ENCODE measurements around the gene STAT1.

DNA sequence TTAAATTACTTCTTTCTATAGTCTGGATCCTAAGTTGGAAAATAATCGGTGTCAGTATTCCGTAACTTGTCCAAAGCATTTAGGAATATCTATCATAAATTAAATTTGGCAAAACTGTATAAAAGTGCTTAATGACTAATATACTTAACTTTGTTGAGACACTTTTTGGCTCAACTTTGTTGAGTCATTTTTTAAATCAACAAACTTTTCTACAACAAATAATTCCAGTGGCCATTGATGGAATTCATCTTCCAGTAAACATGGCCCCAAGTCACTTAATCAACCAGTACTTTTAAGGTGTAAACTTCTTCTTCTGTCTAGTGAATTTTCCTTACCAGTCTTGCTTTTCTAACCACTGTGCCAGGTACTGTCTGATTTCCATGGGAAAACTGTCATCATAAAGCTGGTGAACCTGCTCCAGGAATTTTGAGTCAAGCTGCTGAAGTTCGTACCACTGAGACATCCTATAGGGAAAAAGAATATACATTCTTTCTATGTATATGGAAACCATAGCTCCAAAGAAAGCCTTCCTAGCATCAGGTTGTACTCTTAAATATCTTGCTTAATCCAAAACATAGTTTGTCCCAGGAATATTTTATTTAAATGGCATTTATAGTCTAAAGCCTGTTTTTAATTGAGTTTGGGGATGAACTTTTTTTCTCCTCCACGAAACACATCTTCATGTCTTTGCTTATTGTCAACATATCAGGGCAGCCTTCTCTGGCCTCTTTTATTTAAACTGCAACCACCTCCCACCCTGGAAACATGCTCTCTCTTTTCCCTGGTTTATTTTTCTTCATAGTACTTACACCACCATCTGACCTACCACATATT lies 4.2 kb downstream of the STAT1 start:
- TF ChIP-seq, protein P1, sequence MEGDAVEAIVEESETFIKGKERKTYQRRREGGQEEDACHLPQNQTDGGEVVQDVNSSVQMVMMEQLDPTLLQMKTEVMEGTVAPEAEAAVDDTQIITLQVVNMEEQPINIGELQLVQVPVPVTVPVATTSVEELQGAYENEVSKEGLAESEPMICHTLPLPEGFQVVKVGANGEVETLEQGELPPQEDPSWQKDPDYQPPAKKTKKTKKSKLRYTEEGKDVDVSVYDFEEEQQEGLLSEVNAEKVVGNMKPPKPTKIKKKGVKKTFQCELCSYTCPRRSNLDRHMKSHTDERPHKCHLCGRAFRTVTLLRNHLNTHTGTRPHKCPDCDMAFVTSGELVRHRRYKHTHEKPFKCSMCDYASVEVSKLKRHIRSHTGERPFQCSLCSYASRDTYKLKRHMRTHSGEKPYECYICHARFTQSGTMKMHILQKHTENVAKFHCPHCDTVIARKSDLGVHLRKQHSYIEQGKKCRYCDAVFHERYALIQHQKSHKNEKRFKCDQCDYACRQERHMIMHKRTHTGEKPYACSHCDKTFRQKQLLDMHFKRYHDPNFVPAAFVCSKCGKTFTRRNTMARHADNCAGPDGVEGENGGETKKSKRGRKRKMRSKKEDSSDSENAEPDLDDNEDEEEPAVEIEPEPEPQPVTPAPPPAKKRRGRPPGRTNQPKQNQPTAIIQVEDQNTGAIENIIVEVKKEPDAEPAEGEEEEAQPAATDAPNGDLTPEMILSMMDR (IDR thresholded peaks at IDR 0.05 in 2 of 3, conservative IDR thresholded peaks at IDR 0.05 in 1 of 3; ENCODE audit: borderline replicate concordance in 1 of 3, insufficient read depth in 1 of 3, low read depth in 2 of 3, low read length in 2 of 3) = no peak
- TF ChIP-seq POLR2A (IDR thresholded peaks at IDR 0.05; ENCODE audit: borderline replicate concordance, extremely low read depth, insufficient read depth, insufficient read length) (no peak), ZFX (IDR thresholded peaks at IDR 0.05) (no peak), SIN3A (IDR thresholded peaks at IDR 0.05; ENCODE audit: low read depth) (no peak), CEBPB (IDR thresholded peaks at IDR 0.05; ENCODE audit: low read depth) (no peak), EZH2phosphoT487 (IDR thresholded peaks at IDR 0.05; ENCODE audit: borderline replicate concordance) (no peak), CBX3 (IDR thresholded peaks at IDR 0.05; ENCODE audit: low read depth) (no peak), YY1 (IDR thresholded peaks at IDR 0.05; ENCODE audit: extremely low read depth, insufficient replicate concordance, low read depth, low read length) (no peak), RAD21 (IDR thresholded peaks at IDR 0.05; ENCODE audit: low read depth) (no peak)
- TF ChIP-seq, protein P2, sequence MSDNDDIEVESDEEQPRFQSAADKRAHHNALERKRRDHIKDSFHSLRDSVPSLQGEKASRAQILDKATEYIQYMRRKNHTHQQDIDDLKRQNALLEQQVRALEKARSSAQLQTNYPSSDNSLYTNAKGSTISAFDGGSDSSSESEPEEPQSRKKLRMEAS (IDR thresholded peaks at IDR 0.05) = no peak
- TF ChIP-seq, protein P3, sequence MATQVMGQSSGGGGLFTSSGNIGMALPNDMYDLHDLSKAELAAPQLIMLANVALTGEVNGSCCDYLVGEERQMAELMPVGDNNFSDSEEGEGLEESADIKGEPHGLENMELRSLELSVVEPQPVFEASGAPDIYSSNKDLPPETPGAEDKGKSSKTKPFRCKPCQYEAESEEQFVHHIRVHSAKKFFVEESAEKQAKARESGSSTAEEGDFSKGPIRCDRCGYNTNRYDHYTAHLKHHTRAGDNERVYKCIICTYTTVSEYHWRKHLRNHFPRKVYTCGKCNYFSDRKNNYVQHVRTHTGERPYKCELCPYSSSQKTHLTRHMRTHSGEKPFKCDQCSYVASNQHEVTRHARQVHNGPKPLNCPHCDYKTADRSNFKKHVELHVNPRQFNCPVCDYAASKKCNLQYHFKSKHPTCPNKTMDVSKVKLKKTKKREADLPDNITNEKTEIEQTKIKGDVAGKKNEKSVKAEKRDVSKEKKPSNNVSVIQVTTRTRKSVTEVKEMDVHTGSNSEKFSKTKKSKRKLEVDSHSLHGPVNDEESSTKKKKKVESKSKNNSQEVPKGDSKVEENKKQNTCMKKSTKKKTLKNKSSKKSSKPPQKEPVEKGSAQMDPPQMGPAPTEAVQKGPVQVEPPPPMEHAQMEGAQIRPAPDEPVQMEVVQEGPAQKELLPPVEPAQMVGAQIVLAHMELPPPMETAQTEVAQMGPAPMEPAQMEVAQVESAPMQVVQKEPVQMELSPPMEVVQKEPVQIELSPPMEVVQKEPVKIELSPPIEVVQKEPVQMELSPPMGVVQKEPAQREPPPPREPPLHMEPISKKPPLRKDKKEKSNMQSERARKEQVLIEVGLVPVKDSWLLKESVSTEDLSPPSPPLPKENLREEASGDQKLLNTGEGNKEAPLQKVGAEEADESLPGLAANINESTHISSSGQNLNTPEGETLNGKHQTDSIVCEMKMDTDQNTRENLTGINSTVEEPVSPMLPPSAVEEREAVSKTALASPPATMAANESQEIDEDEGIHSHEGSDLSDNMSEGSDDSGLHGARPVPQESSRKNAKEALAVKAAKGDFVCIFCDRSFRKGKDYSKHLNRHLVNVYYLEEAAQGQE (IDR thresholded peaks at IDR 0.05; ENCODE audit: low read depth) = no peak

Data from HCT116 (cell line).